ENCODE data around the gene OGFOD1.

The OGFOD1 gene

GRCh38 chr16:56450986-56451752 is at the start of gene OGFOD1, which contains the start of gene NUDT21:
TSS of gene OGFOD1 (plus strand) at chr16:56451554. CDS start at chr16:56451613, 59 bp downstream.
TSS of gene NUDT21 (minus strand) at chr16:56451332. CDS start at chr16:56451202, 130 bp downstream.
- peak; percentile 90 to 100 (median 96) for DNase-seq
- intact Hi-C loops (cut with DNase I): no loop called here

GRCh38 chr16:56405977-56406672 is 45.2 kb upstream of the OGFOD1 start:
- no peak for DNase-seq
- intact Hi-C loops (cut with DNase I): no loop called here

DNA sequence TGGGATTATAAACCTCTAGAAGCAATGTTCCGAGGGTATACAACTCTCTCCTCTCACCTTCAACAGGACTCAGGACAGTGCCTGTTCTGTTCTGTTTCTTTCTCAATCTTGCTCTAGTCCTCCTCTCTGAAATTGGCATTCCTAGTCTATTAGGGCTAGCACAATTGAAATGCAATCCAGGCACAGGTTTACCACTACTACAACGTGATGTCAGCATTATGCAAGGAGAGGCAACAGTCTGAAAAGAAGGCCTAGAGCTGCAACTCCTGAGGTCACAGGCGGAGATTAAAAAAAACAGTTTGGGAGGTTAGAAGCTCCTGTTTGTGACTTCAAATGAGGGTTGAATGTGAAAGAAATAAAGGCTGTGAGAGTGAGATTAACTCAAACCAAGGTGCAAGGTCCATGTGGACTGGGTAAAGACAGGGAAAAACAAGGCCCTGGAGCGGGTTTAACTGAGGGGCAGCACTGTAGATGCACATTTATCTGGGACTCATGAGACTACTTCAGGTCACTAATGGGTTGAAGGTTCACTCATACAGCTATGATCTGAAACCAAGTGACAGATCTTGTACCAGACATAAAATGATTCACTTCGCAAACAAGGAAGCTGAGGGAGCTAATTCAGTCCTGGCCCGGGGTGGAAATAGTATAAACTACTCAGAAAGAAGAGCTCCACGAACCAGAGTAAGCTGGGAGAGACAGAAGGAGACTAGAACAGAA is 42.8 kb upstream of the OGFOD1 start:
- intact Hi-C loops (cut with DNase I): no loop called here

GRCh38 chr16:56409195-56409594 is 42.2 kb upstream of the OGFOD1 start:
- DNase-seq: no peak
- intact Hi-C loops (cut with DNase I): no loop called here

More for the DNA sequence above, 42.8 kb upstream of the OGFOD1 start:
- DNase-seq: no peak

GRCh38 chr16:56411123-56411522 is 40.2 kb upstream of the OGFOD1 start:
- DNase-seq: no peak
- intact Hi-C loops (cut with DNase I): no loop called here

DNA sequence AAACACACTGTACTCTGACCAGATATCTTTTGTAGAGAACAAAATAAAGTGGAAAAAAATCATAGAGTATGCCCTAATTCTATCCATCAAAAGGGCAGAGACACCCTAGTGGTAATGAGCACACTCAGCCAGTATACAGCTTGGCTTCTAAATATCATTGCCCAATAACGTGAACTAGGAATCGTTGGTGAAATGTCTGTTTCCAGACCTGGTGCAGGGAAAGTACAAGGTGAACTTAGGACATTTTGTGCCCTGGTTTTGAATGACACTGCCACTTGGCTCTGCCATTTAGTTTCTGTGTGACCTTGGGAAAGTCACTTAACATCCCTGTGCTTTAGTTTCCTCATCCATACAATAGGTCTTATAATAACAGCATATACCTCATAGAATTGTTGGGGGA is 39.7 kb upstream of the OGFOD1 start:
- no peak for DNase-seq
- intact Hi-C loops (cut with DNase I): no loop called here

DNA sequence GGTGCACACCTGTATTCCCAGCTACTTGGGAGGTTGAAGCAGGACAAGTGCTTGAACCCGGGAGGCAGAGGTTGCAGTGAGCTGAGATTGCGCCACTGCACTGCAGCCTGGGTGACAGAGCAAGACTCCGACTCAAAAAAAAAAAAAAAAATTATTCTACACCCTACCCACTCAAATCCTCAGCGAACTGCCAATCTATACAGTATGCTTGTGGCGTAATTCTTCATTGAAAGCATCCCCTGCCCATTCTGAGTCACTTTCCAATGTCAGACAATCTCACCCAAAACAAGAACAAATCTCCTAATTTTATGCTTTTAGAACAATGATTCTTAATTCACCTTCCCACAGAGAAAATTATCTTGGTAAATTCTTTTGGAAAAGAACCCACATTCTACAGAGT is 38.0 kb upstream of the OGFOD1 start:
- intact Hi-C loops (cut with DNase I): no loop called here

GRCh38 chr16:56414366-56414765 is 37.0 kb upstream of the OGFOD1 start:
- intact Hi-C loops (cut with DNase I): no loop called here
- no peak for DNase-seq

More for the DNA sequence above, 38.0 kb upstream of the OGFOD1 start:
- no peak for DNase-seq

GRCh38 chr16:56415875-56416274 is 35.5 kb upstream of the OGFOD1 start:
- intact Hi-C loops (cut with DNase I): no loop called here
- no peak for DNase-seq

GRCh38 chr16:56417138-56417537 is 34.2 kb upstream of the OGFOD1 start:
- intact Hi-C loops (cut with DNase I): no loop called here
- no peak for DNase-seq

DNA sequence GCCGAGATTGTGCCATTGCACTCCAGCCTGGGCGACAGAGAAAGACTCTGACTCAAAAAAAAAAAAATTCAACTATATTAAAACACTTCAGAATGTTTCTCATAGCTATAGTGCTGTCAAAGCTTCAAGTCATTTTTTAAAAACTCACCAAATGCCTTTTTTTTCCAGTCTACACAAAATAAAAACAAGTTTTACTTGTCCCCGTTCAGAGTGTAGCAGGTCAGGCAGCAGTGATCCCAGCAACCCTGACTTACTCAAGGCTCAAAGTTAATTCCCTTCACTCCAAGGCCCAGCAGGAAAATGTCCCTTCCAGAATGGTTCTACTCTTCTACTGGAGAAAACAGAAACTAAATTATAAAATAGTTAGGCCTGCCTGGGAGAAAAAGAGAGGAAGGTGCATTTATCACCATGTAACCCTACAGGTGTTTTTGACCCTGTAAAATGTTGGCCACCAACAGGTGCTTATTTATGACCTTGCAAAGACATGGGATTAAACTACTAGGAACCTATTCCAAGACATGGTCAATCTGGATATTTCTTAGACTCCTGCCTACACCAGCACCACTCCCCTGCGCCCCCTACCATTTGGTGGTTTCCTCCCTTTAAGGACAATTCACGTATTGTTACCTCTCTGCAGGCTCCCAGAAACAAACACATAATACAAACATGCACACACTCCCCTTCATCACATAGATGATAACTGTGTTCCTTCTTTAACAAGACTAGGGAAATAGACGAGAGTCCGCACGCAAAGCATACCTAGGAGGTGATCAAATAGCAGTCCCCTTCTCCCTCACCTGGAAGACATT is 31.4 kb upstream of the OGFOD1 start:
- no peak for DNase-seq
- intact Hi-C loops (cut with DNase I): no loop called here

DNA sequence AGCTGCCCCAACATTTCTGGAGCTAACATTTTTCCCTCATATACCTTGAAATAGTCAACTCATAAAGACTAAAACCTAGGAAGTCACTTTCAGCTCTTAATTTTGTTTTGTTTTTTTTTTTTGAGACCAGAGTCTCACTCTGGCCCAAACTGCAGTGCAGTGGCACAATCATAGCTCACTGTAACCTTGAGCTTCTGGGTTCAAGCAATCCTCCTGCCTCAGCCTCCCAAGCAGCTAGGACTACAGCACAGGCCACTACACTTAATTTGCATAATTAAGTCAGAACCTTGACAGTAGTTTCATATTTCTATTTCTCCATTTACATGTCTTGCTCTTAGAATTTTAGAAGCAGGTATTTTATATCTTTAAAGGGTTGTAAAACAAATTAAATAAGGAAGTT is 30.7 kb upstream of the OGFOD1 start:
- intact Hi-C loops (cut with DNase I): no loop called here

GRCh38 chr16:56421313-56421712 is 30.0 kb upstream of the OGFOD1 start:
- intact Hi-C loops (cut with DNase I): no loop called here

More for the DNA sequence above, 30.7 kb upstream of the OGFOD1 start:
- no peak for DNase-seq

DNA sequence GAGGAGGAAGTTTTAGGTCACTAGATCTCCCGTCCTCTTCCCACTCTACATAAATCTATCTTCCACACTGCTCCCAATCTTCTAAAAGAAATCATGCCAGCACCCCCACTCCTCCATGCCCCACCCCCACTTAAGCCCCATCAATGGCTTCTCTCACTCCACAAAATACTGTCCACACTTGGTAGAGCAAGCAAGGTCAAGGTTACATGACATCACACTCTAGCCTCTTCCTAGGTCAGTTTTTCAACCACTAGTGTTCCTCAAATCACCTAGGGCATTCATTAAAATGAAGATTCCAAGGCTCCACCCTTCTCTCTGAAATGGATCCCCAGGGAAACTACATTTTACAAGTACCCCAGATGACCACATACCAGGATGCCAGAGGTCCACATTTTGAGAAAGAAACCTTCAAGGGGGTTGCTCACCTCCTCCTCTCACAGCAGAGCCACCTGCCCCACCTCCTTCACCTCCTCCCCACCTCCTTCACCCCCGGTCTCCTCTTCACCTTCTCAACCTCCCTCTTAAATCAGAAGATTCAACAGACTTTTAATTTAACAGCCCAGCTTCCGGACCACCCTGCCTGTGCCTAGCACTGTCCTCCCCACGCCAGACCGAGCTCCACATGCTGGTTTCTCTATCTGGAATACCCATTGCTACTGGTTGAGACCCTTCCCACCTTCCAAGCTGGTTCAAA is 29.2 kb upstream of the OGFOD1 start:
- intact Hi-C loops (cut with DNase I): no loop called here
- no peak for DNase-seq

More at GRCh38 chr16:56421313-56421712, 30.0 kb upstream of the OGFOD1 start:
- DNase-seq: no peak

DNA sequence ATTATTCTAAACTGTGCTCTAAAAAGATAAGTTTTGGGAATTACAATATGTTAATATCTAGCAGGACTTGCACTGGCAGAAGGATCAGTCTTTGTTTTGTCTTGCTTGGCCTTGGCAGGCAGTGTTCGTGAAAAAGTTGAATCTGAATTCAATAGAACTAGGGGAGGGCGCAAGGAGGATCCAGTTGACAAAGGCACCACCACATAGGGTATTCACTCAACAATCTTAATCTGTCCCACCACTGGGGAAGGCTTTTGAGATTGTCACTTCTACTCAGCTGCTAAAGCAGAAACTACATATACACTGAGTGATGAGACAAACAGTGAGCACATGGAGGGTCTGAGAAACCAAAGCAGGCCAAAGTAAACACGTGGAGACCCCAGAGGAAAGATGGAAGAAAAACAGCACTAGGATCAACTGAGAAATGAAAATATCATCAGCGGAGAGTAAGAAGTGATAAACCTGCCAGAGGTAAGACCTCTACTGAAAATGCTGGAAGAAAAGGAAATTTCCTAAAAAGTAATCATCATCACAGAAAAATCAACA is 28.4 kb upstream of the OGFOD1 start:
- intact Hi-C loops (cut with DNase I): no loop called here
- no peak for DNase-seq

GRCh38 chr16:56423584-56424403 is 27.6 kb upstream of the OGFOD1 start:
- no peak for DNase-seq
- intact Hi-C loops (cut with DNase I): no loop called here

- DNase-seq: no peak
- intact Hi-C loops (cut with DNase I): no loop called here
Observed at GRCh38 chr16:56424404-56424764, 27.0 kb upstream of the OGFOD1 start.

DNA sequence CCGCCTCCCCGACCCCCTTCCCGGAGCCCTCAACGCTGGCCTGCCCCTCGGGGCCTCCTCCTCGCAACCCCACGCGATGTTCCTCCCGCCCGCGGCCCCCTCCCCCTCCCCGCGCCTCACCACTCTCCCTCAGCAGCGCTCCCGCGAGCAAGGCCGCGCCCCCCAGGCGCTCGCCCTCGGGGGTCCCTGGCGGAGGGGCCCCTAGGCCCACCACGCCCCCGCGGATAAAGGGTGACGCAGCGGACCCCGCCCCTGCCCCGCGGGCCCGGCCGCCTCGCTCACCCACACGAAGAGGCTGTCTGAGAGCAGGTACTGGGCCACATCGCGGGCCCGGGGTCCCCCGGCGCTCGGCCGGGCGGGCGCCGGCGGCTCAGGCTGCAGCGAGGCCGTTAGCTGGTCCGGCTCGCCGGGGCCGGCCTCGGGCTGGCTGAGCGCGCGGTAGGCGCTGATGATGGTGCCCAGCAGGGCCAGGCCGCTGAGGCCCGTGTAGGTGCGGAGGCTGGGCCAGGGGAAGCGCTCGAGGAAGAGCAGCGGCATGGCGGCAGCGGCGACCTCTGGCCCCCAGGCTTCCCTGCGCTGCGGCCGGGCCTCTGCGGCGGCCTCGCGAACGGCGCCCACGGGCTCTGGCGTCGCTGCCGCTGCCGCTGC is 26.4 kb upstream of the OGFOD1 start:
- DNase-seq: peak in 8 of 10 donors; percentile 9 to 87 (median 28)
- intact Hi-C loops (cut with DNase I): loop anchor here (5.0 kb wide), 1 partner anchor 478 kb away; no protein-coding TSS in a partner anchor

Data from posterior cingulate gyrus (tissue), 11 donors.